AG09309 (cell line): Measurements from ENCODE around the gene ZMIZ1.

ENCODE experiments used
- DNase-seq: peaks from one replicate; pipeline ENCODE4 v3.0.0-alpha.2; 2010; ENCODE audit warnings: low read depth
- H3K4me3 ChIP-seq: 2 replicates; pipeline ENCODE4 v1.5.1; 2011; ENCODE audit warnings: mild to moderate bottlenecking, low read depth, low read length, moderate library complexity; ENCODE audit not compliant: control insufficient read depth
- TF ChIP-seq, protein P1 (sequence below): IDR thresholded peaks from 2 replicates; pipeline ENCODE4 v1.5.1; 2011; ENCODE audit warnings: mild to moderate bottlenecking, low read depth, low read length, inconsistent platforms; ENCODE audit not compliant: insufficient read depth, control insufficient read depth; ENCODE audit errors: missing control alignments

The ZMIZ1 gene

DNA sequence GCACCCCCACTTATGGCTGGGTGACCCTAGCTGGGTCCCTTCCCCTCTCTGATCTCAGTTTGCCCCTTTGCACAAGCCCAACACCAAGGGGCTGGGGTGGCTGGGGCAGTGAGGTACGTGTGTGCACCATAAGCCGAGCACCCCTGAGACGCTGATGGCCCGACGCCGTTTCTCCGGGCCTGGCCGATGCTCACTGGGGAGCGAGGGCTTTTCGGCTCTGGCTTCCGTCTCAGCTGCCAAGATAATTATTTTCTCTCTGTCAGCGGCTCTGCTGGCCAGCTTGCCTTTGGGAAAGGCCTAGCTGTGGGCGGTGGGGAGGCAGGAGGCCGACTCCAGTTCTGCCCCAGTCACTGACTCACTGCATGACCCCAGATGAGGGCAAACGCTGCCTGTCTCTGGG, 91.0 kb downstream of the ZMIZ1 start:
- DNase-seq: no peak
- TF ChIP-seq, protein P1, sequence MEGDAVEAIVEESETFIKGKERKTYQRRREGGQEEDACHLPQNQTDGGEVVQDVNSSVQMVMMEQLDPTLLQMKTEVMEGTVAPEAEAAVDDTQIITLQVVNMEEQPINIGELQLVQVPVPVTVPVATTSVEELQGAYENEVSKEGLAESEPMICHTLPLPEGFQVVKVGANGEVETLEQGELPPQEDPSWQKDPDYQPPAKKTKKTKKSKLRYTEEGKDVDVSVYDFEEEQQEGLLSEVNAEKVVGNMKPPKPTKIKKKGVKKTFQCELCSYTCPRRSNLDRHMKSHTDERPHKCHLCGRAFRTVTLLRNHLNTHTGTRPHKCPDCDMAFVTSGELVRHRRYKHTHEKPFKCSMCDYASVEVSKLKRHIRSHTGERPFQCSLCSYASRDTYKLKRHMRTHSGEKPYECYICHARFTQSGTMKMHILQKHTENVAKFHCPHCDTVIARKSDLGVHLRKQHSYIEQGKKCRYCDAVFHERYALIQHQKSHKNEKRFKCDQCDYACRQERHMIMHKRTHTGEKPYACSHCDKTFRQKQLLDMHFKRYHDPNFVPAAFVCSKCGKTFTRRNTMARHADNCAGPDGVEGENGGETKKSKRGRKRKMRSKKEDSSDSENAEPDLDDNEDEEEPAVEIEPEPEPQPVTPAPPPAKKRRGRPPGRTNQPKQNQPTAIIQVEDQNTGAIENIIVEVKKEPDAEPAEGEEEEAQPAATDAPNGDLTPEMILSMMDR: no peak
- no peak overlapping the region for H3K4me3 ChIP-seq

DNA sequence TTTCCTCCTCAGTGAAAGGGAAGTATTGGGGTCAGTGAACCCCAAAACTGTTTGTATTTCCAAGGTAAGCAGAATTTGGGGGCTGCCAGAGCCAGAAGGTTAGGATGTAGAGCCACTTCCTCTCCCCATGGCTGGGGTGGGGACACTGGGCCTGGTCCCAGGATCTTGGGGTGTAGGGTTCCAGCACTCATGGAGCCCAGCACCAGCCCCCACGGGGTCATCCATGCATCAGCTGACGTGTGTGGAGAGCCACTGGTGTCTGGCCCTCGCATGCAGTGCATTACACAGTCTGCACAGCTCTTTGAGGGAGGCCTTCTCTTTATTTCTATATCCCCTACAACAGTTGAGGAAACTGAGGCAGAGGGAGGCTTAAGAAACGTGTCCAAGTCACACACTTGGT, 91.4 kb downstream of the ZMIZ1 start:
- no peak for DNase-seq
- no peak overlapping the region for H3K4me3 ChIP-seq
- TF ChIP-seq, protein P1: no peak

DNA sequence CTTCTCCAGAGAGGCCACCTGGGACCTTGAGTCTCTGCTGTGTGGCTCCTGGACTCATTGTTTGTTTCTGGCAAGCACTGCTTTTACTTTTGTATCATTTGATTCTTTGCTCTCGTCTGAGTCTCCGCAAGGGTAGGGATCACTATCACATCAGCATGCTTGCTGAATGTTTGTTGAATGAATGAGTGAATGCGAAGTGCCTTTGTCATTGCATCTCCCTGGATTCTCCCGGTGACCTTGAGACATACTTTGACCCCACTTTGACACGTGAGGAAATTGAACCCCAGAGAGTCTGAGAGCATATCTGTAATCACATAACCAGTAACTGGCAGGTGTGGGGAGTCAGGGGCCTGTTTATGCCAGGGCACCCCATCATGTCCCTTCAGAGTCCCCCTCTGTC, 92.8 kb downstream of the ZMIZ1 start:
- H3K4me3 ChIP-seq: no peak overlapping the region
- TF ChIP-seq, protein P1: no peak
- no peak for DNase-seq

DNA sequence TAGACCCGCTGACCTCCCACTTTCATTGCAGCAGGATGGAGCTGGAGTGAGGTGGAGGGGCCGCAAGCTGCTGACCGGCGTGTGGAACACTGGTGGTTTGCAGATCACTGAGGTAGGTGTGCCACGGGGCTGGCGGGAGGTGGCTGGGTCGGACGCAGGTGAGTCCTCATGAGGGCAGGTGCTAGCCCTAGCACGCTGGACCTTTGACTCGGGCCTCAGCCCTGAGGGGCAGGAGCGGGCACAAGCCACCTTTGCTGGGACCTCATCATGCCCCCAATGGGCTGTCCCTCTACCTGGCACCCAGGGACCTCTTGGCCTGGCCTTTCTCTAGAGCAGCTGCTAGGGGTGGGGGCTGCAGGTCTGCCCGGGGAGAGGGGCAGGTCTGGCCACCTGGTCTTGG, 93.3 kb downstream of the ZMIZ1 start:
- no peak overlapping the region for H3K4me3 ChIP-seq
- no peak for DNase-seq
- TF ChIP-seq, protein P1: no peak

DNA sequence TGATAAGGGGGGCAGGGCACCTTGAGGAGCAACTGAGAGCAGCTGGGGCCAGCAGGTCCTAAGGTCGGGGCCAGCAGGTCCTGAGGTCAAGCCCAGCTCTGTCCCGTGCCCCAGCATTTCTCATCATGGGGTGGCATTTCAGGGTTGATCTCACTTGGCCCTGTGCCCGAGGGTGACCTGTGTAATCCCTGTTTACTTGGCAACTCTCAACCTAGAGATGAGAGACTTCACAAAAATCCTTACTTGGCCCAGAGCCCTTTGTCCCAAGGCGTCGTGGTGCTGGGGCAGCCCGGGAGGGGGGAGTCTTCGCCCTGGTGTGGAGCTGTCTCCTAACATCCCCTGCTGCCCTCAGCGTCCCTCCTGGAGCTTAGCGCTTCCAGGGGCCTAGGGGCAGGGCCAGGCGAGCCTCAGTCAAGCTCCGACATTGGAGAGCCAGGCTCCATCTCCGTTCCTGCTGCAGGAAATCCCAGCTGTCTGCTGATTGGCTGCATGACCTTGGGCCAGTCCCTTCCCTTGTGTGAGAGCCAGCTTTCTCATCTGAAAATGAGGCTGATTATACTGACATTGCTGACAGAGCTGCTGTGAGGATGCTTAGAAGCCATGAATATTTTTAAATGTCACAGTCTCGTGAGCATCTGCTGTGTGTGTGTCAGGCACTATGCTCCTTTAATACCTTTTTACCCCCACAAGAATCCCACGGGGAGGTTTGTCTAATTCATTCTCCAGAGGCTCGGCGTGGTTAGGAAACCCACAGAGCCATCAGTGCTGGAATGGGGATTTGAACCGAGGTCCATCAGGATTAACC, 94.3 kb downstream of the ZMIZ1 start:
- no peak overlapping the region for H3K4me3 ChIP-seq
- TF ChIP-seq, protein P1: no peak
- DNase-seq: no peak

DNA sequence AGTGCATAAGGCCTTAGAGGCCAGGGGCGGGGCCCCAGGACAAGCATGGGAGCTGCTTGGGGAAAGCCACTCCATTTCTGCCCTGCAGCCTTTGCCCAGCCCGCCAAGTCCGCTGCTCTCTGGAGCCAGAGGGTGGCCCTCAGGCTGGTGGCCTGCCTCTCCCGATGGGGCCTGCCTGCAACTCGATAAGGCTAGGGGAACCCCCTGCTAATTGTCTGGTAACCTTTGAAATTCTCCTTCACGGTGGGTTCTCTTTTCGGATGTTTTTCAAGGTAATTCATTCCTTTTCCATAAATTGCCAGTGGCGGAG, 94.9 kb downstream of the ZMIZ1 start:
- no peak for DNase-seq
- TF ChIP-seq, protein P1: no peak
- no peak overlapping the region for H3K4me3 ChIP-seq
